Measurements from ENCODE around the gene PTPRG.

Gene PTPRG

DNA sequence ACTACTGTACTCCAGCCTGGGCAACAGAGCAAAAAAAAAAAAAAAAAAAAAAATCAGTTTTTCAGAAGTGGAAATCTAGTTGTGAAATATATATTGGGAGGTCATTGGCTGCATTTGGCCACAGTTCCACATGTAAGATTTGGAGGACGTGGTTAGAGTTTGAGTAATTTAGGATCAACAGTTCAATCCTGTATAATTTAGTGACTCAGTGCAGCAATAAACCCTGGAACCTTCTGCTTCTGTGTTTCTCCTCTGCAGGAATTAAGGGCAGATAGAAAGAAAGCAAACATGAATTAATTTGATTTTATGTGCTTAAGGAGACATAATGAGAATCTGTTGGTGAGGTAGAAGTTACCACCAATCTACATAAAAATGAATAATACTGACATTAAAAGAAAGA lies 347.0 kb downstream of the PTPRG start:
- DNase-seq = no peak

DNA sequence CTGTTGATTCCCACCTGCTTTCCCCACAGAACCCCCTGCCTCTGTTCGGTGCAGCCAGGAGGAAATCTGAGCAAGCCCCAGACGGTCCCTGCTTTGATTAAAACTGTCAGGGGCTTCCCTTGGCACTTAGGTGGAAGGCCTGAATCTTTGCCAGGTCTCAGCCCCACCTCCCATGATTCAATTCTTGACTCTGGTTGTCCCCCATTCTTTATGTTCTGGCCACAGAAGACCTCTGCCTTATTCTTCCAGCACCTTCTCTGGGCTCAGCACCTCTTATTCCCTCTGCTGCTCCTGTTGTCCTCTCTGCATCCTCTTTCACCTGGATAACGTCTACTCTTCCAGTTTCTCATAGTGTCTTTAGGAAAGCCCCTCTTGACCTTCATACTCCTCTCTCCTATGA lies 349.4 kb downstream of the PTPRG start:
- no peak for DNase-seq

DNA sequence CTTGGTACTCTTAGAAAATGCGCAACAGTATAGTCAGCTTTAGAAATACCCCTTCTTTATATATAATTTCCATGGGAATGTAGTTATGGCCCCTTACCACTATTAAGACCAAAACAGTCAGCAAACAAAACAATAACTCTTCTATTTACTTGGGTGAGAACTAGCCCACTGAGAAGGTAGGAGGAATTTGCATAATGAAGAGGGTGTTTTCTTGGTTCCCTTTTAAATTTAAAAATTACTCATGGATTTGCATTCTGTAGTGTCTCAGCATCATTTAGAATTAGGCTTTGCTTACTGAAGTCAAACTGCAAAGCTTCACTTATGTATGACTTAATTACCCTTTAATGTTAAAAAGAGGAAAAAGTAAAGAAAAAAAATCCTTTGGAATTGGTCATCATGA lies 350.8 kb downstream of the PTPRG start:
- no peak for DNase-seq

DNA sequence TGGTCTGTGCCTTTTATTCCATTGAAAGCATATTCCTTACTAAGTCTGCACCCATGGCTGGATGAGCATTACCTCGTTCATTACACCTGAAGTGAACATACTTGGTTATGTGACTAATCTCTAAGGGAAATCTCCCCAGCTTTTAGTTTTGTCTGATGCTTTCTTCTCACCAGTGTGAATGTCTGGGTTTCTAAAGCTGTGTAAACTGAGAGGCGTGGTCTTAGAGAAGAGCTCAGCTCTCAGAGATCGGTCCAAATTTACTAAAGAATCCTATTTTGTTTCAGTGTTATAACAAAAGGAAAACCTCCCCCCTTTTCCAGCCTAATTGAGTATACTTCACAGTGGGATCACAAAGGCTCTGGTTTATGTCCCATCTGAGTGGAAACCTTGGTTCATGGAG lies 352.3 kb downstream of the PTPRG start:
- no peak for DNase-seq

DNA sequence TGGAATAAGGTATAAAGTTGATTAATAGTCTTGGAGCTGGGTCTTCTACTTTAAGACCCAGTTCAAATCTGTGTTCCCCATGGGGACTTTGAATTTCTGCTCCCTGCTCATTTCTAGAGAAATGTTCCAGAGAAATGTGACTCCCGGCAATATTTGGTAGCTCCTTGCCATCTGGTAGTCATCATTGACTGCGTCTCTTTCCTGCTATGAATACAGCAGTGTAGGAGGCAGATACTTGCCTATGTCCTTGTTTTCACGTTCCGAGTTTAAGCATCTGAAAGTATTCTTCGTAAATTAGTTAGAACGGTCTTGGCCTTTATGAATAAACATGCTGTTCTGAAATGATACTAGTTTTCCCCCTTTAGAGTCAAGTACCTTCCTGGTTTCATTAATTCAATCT lies 352.9 kb downstream of the PTPRG start:
- no peak for DNase-seq

DNA sequence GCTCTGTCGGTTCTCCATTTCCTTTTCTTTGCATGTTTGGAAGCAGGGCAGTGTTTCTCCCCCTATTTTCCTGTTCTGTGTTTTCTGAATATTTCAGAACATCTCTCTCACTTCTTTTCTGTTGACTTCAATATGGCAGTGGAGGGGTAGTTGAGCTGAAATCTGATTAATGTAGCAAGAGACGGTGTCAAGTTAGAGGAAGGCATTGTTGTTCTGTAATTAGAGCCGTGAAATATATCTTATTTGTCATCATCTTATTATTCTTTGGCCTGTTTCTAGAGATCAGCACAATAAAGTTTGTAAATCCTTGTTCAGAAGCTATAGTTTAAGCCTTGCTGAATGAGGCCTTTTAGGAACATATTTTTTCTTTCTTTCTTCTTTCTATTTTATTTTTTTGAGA lies 353.9 kb downstream of the PTPRG start:
- DNase-seq = no peak

DNA sequence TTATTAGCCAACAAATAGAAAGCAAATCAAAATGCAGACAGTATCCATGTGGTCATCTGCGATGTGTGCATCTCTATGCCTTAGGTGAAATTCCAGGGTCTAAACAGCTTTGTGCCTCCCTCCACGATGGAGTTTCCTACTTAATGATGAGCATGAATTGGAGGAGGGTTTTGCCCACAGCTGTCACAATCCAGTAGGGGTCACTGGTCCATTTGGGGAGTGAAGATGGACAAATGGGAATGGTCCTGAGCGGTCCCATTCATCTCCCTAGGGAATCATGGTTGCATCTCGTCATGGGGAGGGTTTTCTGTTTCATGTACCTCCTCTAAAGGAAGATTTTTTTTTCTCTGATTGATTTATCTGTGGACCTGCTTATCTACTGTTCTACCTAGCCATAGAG lies 358.0 kb downstream of the PTPRG start:
- no peak for DNase-seq

DNA sequence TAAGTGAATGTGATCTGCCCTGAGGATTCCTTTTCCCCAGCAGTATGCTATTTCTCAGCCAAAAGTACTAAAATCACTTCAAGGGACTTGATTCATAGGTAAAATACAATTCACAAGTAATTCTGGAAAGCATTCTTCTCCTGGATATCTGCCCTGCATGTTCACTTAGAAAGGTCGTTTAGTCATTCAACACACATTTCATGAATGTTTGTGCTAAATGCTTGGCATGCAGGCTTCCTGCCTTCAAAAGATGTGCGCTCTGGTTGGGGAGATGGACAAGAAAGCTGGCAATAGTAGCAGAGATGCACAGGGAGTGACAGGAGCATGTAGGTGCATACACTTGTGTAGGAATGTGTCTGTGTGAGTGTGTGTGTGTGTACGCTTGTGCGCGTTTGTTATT lies 360.7 kb downstream of the PTPRG start:
- DNase-seq = no peak

DNA sequence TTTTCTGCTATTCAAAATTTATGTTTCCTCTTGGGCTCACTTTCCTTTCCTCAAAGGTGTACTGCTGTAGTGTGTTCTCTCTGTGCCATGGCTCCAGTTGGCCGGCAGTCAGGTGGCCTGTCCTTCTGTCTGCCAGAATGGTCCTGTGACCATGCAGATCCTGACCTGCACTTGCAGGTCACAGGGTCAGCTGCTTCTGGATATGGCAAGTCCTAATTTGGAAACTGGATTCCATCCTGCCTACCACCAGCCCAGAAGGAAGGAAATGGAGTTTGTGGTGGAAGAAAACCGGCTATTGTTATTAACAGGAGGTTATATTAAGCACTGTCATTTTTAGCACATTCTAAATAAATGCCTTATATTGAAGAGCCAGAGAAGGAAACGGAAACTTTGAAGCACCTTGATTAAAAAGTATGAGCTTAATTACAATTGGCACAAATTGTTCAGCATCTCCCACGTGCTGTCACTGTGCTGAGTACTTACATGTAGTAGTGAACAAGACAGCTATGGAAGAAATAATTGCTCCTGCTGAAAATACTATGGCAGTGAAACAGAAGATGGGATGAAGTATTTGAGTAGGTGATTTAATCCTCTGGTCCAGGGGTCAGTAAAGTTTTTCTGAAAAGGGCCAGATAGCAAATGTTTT lies 362.8 kb downstream of the PTPRG start:
- no peak for DNase-seq

DNA sequence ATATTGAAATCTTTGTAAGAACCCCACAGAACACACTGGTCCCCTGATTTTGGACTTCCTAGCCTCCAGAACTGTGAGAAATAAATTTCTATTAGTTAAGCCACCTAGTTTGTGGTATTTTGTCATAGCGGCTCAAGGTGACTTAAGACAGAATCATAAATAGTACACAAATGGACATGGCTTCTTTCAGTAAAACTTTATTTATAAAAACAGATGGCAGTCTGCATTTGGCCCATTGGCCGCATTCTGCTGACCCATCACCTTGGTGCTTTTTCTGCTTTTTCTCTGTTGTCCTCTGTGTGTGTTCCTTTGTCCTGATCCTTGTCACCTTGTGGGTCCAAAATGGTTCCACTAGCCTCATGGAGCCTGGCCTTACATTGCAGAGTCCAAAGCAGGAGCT lies 363.6 kb downstream of the PTPRG start:
- DNase-seq = no peak

DNA sequence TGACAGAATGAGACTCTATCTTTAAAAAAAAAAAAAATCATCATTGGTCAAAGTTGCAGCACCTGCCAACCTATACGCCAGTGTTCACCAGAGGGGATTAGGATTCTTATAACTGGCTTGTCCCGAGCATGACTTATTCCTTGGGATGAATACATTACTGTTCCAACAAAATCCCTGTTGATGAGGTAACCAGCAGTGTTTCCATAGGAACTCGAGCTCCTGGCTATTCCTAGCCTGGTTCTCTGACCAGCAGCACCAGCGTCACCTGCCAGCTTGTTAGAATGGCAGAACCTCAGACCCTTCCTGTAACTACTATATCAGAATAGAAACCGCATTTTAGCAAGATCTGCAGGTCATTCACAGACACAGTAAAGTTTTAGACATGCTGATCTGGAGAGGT lies 364.4 kb downstream of the PTPRG start:
- no peak for DNase-seq

DNA sequence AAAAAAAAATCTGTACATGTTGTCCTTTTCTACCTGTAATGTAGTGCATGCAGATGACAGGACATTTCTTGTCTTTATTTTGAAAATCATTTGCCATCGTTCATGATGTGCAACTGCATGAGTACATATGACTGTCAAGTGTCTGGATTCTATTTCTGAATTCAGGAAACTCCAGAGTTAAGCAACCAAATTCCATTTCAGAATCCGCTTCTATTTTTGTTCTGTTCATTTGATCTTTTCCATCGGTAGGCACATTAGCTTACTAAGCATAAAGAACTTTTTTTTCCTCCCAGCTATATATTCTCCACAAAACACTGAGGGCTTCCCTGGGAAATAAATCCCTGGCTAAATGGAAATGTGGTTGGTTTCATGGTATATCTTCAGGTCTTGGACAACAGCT lies 365.6 kb downstream of the PTPRG start:
- no peak for DNase-seq

DNA sequence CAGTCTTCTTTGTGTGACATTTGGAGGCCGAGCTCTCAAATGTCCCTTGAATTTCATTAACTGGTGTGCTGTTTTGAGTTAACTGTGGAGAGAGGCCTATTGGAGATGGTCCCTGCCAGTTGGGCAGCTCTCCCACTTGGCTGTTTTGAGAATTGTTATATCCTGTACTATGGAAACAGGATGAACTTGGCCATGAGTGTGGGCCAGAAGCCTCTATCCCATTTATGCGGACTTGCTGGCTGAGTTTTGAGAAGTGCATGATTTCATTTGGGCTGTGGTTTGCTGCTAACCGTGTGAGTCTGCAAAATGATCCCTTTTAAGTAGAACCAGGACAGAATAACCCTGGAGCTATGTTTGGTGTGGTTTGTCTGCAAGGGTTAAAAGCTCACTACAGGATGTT lies 366.0 kb downstream of the PTPRG start:
- no peak for DNase-seq

DNA sequence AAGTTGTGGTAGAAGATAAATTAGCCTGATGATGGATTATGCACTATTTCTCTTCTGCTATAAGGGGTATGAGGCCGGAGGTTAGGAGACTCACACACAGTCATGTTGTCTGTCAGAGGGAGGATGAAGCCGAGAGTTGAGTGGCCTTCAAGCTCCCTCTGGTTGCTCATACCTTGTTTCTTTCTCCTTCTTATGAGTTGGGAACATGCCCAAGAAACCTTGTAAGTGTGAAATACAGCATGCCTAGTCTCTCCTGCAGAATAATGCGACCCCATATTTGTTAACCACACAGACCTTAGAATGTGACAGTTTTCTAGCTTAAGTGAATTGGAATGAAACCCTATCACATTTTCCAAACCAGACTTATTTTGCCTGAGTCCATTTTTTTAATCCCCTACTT lies 366.7 kb downstream of the PTPRG start:
- no peak for DNase-seq

DNA sequence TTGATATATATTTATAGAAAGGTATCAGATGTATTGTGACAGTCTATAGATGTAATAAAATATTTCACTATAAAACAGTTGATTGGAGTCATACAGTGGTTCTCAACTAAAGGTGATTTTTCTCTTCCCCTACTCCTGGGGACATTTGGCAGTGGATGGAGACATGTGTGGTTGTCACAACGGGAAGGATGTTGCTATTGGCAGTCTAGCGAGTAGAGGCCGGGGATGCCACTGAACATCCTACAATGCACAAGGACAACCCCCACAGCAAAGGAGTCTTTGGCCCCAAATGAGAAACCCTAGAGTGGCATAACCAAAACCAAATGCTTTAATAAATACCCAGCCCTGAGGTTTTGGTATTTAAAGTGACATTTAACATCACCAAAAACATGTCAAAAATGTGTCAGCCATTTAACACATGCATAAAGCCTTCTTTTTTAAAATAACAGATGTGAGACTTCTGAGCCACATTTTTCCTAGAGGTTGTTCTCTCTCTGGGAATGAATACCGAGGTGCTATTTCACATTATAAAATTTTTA lies 367.5 kb downstream of the PTPRG start:
- no peak for DNase-seq

DNA sequence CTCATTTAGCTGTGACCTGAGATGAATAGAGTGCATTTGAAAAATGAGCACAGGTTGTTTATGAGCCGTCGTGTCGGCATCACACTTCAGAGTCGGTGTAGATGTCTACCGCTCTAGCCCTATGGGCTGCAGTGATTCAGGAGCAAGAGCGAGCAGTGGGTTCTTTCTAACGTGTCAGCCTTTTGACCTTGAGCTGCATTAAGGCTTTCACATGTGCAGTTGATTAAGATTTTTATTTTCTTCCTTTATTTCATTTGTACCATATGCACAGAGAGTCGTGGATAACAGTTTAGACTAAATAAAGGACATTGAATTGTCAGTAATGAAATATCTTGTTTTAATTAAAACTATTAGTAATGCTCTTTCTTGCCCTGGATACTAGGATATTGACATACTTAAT lies 368.2 kb downstream of the PTPRG start:
- DNase-seq = no peak

DNA sequence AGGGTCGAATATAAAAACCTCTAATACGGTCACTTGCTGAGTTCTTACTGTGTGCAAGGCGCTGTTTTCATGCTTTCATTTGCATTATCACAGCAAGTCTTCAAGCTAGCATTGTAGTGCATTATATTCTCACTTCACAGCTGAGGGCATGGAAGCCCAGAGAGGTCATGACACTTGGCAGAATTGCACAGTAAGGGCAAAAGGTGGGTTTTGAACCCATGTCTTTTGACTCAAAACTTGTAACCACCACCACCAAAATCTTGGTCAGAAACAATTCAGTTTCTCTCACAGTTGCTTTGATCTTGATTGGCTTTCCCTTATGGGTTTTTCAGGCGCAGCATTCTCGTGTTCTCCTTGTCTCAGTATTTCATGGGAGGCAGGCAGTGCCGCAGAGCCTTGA lies 371.1 kb downstream of the PTPRG start:
- no peak for DNase-seq

DNA sequence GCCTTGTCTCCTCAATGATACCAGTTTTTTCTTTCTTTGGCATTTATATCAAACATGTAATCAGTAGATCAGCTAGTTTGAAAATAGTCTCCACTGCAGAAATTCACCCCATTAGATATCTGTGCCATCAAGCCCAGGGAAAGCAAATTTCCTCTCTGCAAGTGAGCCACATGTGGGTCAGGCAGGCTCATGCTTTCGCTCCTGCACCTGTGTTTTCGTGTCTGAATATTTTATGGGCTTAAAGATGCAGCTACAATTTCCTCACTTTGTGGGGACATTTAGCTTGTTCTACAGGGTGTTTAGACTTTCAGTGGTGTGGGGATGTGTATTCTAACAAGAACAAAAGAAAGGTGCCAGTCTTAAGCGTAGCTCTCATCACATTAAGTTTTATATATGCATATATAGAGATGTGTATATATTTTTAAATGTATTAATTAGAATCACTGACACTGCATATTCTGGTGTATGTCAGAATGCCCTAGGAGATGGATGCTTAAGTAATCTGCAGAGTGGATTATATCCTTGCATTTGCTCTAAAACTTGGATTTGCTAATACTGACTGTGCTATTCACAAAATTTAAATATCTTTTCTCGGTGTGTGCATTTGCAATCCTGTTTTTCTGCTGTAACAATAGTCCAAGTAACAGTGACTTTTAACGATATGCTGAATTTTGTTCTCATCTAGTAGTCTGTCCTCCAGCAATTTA lies 372.6 kb downstream of the PTPRG start:
- no peak for DNase-seq

DNA sequence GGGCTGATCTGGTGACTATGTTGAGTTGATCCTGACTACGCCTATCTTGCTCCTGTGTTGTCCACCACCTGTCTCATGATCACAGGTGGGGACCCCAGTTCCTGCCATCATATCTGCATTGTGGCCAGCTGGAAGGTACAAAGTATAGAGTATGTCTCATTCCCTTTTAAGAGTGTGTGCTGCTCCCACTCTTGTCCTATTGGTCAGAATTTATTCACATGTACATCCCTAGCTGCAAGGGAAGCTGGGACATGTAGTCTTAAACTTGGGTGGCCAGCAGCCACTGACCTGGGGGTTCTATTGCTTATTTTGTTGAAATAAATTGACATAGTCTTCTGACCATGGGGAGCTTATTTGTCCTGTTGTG lies 373.1 kb downstream of the PTPRG start:
- no peak for DNase-seq

DNA sequence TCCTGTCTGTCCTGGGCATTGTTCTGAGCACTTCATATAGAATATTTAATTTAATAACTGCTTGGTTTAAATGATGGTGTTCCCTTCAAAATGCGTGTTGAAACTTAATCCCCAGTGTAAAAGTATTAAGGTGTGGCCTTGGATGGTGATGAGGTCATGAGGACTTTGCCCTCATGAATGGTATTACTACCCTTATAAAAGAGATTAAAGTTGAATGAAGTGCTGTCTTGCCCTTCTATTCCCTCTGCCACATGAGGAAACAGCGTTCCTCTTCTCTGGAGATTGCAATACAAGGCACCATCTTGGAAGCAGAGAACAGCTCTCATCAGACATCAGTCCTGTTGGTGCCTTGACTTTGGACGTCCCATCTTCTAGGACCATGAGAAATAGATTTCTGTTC lies 374.4 kb downstream of the PTPRG start:
- DNase-seq = no peak

DNA sequence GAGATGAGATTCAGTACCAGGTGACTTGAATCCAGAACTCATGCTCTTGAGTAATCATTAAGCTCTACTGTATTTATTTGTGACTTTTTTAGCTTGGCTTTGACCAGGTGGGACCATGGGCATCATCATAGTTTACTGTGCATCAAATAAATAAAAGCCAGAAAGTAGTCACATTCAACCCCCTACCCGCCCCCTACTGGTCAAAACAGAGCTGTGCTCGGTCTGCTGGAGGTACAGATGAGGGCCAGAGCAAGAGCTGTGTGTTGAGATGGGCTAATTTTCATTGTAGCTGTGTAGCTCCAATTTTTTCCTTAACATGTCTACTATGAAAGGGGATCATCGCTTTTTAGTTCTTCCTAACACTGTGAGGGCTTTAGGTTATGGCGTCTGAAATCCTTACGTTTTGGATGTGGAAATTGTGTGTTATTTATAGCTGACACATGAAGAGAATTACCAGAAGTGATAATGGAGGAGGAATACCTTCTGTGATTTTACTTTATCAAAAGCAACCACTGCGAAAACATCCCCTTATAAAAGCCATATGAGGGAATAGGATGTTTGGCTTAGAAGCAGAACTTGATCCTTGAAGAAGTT lies 375.1 kb downstream of the PTPRG start:
- DNase-seq = peak; percentile 18

DNA sequence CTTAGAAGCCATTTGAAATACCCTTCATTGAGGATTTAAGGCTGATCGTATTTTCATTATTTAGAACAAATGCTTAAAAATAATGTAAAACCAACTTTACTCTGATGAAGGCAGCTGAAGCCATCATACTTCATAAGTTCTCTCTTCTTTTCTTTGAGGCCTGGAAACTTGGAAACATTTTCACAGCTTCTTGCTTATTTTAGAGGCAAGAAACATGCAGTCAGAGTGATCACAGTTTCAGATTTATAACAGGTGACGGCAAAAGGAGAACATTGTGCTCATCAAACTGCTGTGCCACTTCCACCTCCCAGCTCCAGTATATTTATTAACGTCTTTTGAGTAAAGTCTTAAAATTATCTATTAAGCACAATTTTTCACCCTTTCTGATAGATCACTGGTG lies 376.1 kb downstream of the PTPRG start:
- DNase-seq = no peak

DNA sequence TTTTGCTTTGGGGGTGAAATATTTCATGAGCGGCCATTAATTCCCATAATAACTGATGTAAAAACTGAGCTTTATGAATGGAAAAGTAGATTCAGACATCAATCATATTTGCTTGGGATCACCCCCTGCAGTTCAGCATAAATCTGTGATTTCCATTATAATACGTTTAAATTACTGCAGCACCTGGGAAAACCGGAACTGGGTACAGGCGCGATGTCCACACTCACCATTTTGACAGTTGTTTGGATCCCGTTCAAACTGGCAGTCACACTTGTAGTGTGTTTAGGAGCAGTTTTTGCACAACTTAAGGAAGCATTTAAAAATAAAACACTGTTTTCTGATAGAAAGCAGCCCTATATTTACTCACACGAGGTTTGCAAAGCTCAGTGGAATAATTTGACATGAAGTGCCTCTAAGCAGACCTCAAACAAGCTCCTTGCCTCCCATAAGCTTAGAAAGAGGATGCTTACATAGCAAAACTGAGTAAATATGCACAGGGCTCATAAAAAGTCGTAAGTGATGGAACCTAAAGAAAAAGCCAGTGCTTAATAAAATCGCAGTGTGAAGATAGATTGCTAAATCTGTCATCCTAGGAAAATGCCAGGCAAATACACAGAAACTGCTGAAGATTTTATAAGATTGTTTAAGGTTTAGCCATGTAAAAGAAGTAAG lies 377.6 kb downstream of the PTPRG start:
- DNase-seq = peak; percentile 38

DNA sequence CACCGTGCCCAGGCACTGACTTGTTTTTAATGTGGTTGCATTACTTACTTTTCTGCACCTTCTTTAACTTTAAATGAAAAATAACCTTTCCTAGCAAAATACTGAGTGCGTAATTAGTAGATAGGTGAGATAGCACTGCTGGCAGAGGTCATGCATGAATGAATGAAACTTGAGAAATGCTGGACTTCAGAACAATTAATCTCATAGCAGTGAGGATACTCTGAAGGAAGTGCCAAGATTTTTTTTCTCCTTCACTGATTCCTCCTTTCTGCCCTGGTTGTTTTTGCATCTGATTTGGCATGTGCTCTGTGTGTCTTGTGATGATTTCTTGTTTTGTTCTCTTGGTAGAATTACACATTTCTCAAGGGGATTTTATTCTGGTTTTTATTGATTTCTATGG lies 378.9 kb downstream of the PTPRG start:
- DNase-seq = no peak

Data from DMS53 (cell line).